Activated CD4-positive, CD25-positive, alpha-beta regulatory T cell (primary cell): Measurements from ENCODE around the gene FZR1.

Experiments
- DNase-seq, 4 experiments: peaks; one replicate each; lab custom pipeline; 2025; lab: John Stamatoyannopoulos, UW

Gene FZR1

DNA sequence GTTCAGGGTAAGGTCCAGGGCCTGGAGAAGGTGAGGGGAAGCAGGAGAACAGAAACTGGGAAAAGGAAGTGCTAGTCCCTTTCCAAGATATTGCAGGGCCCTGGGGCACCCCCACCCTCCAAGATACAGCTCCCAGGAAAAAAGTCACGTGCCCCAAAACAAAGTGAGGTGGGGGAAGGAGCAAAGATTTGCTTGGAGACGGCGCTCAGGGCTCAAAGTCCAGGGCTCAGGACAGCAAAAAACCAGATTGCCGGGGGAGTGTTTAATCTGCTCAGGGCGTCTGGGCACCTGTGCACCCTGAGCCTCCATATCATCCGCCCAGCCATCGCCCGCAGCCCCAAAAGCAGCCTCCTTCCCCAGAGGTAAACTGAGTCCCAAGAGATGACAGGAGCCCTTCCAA, 32.1 kb upstream of the FZR1 start:
- no peak for DNase-seq

DNA sequence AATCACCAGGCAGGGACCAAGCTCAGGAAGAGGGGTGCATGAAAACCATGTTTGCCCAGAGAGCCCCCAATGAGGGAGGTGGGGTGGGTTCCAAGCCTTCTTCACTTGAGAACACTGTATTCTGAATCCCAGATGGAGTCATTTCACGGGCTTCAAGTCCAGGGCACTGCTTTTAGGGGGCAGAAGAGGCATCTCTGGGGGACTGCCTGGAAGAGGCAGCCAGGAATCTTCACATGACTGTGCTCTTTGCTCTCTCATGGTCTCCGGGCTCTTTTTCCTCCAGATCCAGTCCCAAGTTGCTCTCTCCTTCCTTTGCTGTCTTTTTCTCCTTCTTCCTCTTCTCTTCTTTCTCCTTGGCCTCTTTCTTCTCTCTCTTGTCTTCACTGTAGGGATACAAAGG, 31.5 kb upstream of the FZR1 start:
- DNase-seq = no peak

- no peak for DNase-seq
These were observed 30.7 kb upstream of the FZR1 start for GRCh38 chr19:3475449-3475848.

DNA sequence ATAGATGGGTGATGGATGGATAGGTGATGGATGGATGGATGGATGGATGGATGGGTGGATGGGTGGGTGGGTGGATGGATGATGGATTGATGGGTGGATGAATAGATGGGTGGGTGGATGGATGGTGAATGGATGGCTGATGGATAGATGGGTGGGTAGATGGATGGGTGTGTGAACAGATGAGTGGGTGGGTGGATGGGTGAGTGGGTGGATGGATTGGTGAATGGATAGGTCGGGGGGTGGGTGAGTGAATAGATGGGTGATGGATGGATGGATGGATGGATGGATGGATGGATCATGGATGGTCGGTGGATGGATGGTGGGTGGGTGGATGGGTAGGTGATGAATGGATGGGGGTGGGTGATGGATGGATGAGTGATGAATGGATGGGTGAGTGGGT, 29.3 kb upstream of the FZR1 start:
- no peak for DNase-seq

- DNase-seq = no peak
These were observed 28.6 kb upstream of the FZR1 start for GRCh38 chr19:3477506-3477905.

- DNase-seq = no peak
These were observed 28.2 kb upstream of the FZR1 start for GRCh38 chr19:3477951-3478350.

- DNase-seq = no peak
These were observed 27.5 kb upstream of the FZR1 start for GRCh38 chr19:3478409-3479176.

DNA sequence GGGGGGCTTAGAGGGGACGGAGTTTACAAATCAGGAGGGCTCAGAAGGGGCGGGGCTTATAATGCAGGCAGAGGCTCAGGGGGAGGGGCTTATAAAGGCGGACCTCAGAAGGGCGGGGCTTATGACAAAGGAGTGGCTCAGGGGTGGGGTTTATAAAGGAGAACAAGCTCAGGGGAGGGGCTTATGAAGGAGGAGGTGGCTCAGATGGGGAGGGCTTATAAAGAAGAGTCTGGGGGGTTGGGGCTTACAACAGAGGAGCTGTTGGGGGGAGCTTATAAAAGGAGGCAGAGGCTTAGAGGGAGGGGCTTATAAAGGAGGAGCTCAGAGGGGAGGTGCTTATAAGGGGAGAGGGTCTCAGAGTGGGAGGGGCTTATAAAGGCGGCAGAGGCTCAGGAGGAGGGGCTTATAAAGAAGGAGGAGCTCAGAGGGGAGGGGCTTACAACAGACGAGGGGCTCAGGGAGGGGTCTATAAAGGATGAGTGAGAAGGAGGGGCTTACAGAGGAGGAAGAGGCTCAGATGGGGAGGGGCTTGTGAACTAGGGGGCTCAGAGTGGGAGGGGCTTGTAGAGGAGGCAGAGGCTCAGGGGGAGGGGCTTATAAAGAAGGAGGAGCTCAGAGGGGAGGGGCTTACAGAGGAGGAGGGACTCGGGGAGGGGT, 26.8 kb upstream of the FZR1 start:
- peak in 1 of 4 experiments; percentile 17 for DNase-seq

DNA sequence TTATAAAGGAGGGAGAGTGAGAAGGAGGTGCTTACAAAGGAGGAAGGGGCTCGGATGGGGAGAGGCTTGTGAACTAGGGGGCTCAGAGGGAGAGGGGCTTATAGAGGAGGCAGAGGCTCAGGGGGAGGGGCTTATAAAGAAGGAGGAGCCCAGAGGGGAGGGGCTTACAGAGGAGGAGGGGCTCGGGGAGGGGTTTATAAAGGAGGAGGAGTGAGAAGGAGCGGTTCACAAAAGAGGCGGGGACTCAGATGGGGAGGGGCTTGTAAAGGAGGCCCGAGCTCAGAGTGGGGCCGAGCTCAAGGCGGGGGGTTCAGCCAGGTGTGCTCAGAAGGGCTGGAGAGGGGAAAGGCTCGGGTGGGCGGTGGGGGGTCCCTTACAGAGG, 26.3 kb upstream of the FZR1 start:
- no peak for DNase-seq

GRCh38 chr19:3480383-3481091, 25.6 kb upstream of the FZR1 start, which contains the start of gene SMIM24:
Gene SMIM24 (minus strand): TSS chr19:3480525. CDS start chr19:3480463, 62 bp downstream.
- DNase-seq = no peak

DNA sequence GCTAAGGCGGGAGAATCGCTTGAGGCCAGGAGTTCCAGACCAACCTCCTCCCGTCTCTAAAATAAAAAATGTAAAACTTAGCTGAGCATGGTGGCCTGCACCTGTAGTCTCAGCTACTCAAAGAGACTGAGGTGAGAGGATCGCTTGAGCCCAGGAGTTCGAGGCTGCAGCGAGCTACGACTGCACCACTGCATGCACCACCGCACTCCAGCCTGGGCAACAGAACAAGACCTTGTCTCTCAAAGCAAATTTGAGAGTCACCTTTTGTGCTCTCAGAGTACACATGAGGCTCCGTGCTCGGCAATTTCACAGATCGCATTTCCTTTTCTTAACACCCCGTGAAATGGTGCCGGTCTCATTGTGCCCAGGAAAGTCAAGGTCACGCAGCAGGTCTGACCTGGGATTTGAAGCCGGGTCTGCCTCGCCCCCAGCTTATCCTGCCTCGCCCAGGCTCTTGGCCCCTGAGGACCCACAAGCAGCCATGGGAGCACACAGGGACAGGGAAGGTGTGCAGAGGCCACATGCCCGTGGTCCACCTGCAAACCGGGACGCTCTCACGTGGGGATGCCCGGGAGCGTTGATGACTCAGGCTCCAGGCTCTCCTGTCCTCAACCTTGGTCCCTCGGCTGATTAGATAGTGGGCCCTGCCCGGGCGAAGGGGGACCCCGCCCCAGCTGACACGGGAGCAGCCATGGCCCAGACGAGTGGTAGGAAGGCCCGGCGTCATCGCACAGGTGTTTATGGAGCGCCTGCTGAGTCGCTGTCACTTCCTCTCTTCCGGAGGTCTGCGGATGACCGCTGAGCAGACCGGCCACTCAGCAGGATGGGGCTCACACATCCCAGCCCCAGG, 24.6 kb upstream of the FZR1 start:
- DNase-seq = no peak

GRCh38 chr19:3482507-3483225, 23.4 kb upstream of the FZR1 start:
- DNase-seq = no peak

- DNase-seq = no peak
These were observed 22.9 kb upstream of the FZR1 start, which contains the start of gene SMIM44 for GRCh38 chr19:3483226-3483628. Gene SMIM44 (minus strand): TSS chr19:3483441. CDS start chr19:3483403, 38 bp downstream.

DNA sequence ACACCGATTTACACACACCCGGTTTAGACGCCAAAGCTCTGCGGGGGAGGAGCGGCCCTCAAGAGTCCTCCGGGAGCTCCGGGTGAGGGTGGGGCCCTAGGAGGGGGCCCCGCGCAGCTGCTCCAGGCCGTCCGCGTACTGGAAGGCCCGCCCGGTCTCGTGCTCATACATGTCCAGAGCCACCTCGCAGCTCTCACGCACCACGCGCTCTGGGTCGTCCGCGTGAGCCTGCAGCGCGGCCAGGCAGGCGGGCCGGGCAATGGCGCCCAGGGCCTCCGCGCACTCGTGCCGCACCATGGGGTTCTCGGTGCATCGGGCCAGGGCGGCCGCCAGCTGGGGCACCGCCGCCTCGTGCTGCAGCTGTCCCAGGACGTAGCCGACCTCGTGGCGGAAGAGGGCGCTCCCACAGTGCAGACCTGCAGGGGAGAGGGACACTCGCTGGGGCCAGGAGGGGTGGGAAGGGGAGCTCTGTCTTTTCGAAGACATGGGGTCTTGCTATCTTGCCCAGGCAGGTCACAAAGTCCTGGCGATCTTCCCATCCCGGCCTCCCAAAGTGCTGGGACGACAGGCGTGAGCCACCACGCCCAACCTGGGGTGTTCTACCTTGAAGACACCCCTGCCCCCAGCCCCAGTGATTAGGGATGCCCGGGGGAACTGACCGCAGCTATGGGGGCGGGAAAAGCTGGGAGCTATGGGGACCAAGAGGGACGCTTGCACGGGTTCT, 14.6 kb upstream of the FZR1 start:
- DNase-seq = no peak

GRCh38 chr19:3492131-3492839, 13.8 kb upstream of the FZR1 start:
- DNase-seq = no peak

- no peak for DNase-seq
These were observed 13.2 kb upstream of the FZR1 start for GRCh38 chr19:3492919-3493318.

DNA sequence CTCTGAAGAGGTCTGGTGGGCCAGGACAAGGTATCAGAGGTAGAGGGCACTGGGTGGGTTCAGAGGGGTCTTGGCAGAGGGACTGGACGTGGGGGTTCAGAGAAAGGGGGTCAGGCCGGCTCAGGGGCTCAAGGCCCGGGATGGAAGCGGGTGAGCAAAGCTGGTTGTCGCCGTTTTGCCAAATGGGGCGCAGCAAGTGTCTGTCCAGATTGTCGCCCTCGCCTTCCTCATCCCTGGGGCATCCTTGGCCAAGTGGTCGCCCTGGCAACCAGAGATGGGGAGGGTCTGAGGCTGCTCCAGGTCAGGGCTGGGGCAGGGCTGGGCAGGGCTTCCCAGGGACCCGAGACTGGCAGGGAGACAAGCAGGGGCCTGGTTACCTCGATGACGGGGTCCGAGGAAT, 12.5 kb upstream of the FZR1 start:
- DNase-seq = no peak

DNA sequence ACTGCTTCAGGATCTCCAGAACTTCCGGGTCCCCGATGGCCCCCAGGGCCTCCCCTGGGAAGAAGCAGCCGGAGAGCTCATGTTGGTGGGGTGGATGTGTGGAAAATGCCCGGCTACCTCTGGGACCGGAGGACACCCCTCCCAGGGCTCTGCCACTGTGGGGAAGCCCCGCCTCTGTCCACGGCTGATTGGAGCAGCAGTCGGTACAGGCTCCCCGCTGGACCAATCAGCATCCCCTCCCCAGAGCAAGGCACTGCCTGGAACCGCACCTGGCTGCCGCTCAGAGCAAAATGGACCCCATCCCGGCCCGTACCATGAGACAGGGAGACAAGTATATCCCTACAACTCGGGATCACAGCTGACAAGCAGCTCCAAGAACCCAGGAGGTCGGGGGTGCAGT, 12.1 kb upstream of the FZR1 start:
- no peak for DNase-seq

GRCh38 chr19:3494559-3494958, 11.6 kb upstream of the FZR1 start:
- DNase-seq = no peak
